Motor neuron (in vitro differentiated cells): ENCODE results near the gene CDT1. TPM values are rescaled to one million over a fixed set of nuclear protein-coding genes. Genes with fewer than 3 reads are reported as not detected.
"Not testable (repeated sequence)": the region's sequence is repeated elsewhere in the genome, so short reads cannot be mapped to it uniquely, and the experiment has no call there.

ENCODE experiments used
- ATAC-seq, 8 experiments: fragments of 200-7000 bp; cut with Tn5 transposase; replicated peaks in 6 of 8; 2 replicates each; pipeline ENCODE4 v1.8.0; 2021; ENCODE audit warnings: mild to moderate bottlenecking in 8 of 8, moderate library complexity in 8 of 8
- H3K27ac ChIP-seq, 2 donors: fragments of 250-450 bp; sonication (Bioruptor Pico); 2 replicates each; pipeline ENCODE4 v1.9.0; 2021; ENCODE audit warnings: antibody characterized with exemption in 2 of 2, mild to moderate bottlenecking in 2 of 2, moderate library complexity in 1 of 2
- H3K4me1 ChIP-seq, 2 donors: fragments of 250-450 bp; sonication (Bioruptor Pico); replicated peaks in 1 of 2; 2 replicates each; pipeline ENCODE4 v1.6.1; 2021; ENCODE audit warnings: antibody characterized with exemption in 2 of 2, mild to moderate bottlenecking in 2 of 2, moderate library complexity in 1 of 2
- H3K4me3 ChIP-seq, 5 donors: fragments of 250-450 bp; sonication (Bioruptor Pico); 2 replicates each; pipeline ENCODE4 v1.9.0; 2021; ENCODE audit warnings: antibody characterized with exemption in 5 of 5, mild to moderate bottlenecking in 5 of 5, moderate library complexity in 4 of 5
- WGBS, 10 experiments: fragments of 450-650 bp; shearing (Covaris generic); methylation state at CpG; one replicate each; pipeline ENCODE4 v1.0.0; 2022; 5-methylcytosine and 5-hydroxymethylcytosine counted together
- in situ Hi-C, 9 experiments: fragments of 400-800 bp; cut with MboI; loops; one replicate each; pipeline ENCODE4 v1.15.0; 2021; ENCODE audit warnings: low sequenced_read_pairs in 9 of 9, low pct_unique_long_range_greater_than_20kb in 2 of 9; ENCODE audit not compliant: unreplicated experiment in 9 of 9
- total RNA-seq, 8 experiments: library from RNA; unstranded; fragments of 300-600 nt; gene quantifications; 2 replicates each; pipeline versions ENCODE4 v1.2.3 to v1.2.4, GENCODE V29; 2022

CDT1 gene
- total RNA-seq, 8 experiments from 2014 or later: 0.71 to 18.2 (median 3.9) TPM

DNA sequence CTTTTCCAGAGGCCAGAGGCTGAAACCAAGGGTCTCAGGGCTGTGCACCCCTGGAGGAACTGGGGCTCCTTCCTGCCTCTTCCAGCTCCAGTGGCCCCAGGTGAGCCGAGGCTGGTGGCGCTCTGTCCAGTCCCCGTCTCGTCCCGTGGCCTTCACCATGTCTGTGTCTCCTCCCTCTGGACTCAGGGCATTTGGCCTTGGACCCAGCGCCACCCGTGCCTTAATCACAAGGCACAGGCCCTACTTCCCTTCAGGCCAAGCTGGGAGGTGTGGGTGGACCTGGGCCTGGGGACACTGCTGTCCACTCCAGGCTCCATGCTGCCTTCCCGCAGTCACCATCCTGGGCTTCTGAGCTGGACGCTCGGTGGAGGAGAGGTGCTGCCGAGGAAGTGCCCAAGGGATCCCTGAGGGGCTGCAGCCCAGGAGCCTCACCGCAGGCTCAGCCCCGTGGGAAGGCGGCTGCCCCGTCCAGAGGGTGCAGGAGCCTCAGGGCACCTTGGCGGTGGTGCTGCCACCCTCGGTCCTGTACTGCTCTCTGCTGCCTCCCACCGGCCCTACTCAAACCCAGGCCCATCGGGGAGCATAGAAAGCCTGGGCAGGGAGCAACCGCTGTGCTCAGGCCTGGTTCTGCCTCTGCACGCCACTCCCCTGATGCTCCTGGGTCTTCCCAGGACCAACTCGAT, 17.7 kb downstream of the CDT1 start:
- no peak overlapping the region for H3K4me3 ChIP-seq
- 83 to 87% methylated on average over 3 to 4 of the region's 22 CpGs; no CpG with 5 or more reads in 8 of the 10 experiments for WGBS, 10 experiments
- H3K4me1 ChIP-seq: no peaks in the 10 kb centered on the region
- in situ Hi-C loops: loop anchor here in 1 of 9 experiments (25.0 kb wide), 1 partner anchor 341 kb away; the partner anchor contains the start of gene CDH15
- no peak overlapping the region for H3K27ac ChIP-seq
- ATAC-seq: no peak

DNA sequence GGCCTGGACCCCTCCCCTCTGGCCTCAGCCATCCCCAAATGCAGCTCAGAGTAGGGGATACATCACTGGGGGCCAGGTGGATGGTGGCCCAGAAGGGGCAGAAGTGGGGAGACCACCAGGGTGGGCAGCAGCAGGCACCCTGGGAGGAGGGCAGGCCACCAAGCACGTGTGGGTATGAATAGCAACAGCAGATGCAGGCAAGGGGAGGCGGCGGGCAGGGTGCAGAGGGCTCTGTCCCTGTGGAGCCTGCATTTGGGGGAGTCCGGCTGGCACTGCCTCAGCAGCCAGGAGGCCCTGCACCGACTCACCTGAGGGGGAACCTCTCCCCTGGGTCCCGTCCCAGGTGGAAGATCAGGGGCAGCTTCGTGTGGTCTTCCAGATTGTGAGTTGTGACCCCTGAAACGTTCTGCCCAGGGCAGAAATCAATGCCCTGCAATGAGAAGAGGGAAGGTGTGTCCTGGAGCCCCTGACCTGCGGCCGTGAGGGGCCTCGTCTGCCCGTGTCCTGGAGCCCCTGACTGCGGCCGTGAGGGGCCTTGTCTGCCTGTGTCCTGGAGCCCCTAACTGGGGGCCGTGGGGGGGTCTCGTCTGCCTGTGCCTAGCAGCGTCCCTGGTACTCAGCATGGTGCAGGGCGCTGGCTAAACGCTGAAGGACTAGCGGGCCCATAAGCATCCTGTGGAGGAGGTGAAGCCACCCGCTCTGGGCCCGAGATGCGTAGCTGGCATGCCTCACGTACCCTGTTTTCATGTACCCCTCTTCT, 18.9 kb downstream of the CDT1 start:
- 83 to 100% (median 94%) methylated on average over 1 to 4 of the region's 24 CpGs; no CpG with 5 or more reads in 4 of the 10 experiments for WGBS, 10 experiments
- Histone ChIP-seq H3K4me3 (no peak overlapping the region), H3K27ac (no peak overlapping the region), H3K4me1 (no peaks in the 10 kb centered on the region)
- no peak for ATAC-seq
- in situ Hi-C loops: loop anchor here in 1 of 9 experiments (25.0 kb wide), 1 partner anchor 340 kb away; the partner anchor contains the start of gene CDH15

DNA sequence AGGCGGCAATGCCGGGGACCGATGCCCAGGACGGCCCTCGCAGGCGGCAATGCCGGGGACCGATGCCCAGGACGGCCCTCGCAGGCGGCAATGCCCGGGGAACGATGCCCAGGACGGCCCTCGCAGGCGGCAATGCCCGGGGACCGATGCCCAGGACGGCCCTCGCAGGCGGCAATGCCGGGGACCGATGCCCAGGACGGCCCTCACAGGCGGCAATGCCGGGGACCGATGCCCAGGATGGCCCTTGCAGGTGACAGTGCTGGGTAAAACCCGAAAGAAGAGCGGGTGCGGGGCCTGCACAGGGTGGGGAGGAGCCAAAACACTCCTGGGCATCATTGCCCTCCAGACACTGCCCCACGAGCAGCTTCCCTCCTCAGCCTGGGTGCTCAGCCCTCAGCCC, 20.1 kb downstream of the CDT1 start:
- 100% methylated on average over 1 of the region's 31 CpGs; no CpG with 5 or more reads in 9 of the 10 experiments for WGBS, 10 experiments
- not testable (repeated sequence) for H3K4me1 ChIP-seq, H3K27ac ChIP-seq, H3K4me3 ChIP-seq, ATAC-seq
- in situ Hi-C loops: loop anchor here in 1 of 9 experiments (25.0 kb wide), 1 partner anchor 339 kb away; the partner anchor contains the start of gene CDH15

DNA sequence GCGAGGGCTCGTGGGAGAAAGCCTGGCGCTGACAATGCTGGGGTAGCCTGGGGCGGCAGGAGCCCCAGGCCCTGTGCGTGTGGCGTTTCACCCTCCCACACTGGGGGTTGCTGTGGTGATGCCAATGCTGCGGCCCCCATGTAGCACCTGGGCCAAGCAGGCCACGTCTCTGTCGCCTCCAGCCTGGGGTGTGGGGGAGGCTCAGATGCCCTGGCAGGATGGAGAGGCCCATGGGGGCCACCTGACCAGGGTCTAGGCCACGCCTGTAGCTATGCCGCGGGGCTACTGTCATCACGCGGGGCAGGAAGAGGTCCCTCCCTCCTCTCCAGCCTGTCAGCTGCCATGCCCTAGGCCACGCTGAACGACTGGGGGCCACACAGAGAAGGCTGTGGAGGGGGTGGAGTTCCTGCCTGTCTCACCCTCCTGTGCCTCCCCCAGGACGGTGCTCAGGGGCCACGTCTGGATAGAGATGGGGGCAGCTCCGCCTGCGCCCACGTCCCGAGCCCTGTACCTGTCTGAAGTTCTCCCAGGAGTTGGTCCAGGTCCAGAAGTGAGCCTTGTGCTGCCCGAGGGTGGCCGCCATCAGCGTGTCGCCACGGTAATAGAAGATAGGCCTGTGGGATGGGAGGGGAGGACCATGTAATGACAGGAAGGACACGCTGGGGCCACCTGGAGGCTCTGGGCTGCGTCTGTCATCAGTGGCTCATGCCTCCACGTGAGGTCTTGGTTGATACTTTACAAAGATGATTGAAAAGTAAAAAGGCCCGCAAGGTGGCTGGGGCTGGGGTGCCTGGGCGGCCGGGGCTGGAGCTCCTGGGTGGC, 20.9 kb downstream of the CDT1 start:
- 93 to 100% methylated on average over 1 to 3 of the region's 33 CpGs; no CpG with 5 or more reads in 8 of the 10 experiments for WGBS, 10 experiments
- peak in 1 of 8 experiments; percentile 13 for ATAC-seq
- in situ Hi-C loops: loop anchor here in 1 of 9 experiments (25.0 kb wide), 1 partner anchor 338 kb away; the partner anchor contains the start of gene CDH15
- Histone ChIP-seq H3K4me3 (no peak overlapping the region), H3K4me1 (no peaks in the 10 kb centered on the region), H3K27ac (no peak overlapping the region)

DNA sequence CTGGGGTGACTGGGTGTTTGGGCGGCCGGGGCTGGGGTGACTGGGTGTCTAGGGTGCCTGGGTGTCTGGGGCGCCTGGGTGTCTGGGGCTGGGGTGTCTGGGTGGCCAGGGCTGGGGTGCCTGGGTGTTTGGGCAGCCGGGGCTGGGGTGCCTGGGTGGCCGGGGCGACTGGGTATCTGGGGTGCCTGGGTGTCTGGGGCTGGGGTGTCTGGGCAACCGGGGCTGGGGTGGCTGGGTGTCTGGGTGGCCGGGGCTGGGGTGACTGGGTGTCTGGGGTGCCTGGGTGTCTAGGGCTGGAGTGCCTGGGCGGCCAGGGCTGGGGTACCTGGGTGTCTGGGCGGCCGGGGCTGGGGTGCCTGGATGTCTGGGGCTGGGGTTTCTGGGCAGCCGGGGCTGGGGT, 21.6 kb downstream of the CDT1 start:
- no peak for ATAC-seq
- H3K27ac ChIP-seq: no peak overlapping the region
- WGBS, 10 experiments: no CpG with 5 or more reads among the region's 12 CpGs
- in situ Hi-C loops: no loop called here
- H3K4me1 ChIP-seq: no peaks in the 10 kb centered on the region
- H3K4me3 ChIP-seq: no peak overlapping the region

DNA sequence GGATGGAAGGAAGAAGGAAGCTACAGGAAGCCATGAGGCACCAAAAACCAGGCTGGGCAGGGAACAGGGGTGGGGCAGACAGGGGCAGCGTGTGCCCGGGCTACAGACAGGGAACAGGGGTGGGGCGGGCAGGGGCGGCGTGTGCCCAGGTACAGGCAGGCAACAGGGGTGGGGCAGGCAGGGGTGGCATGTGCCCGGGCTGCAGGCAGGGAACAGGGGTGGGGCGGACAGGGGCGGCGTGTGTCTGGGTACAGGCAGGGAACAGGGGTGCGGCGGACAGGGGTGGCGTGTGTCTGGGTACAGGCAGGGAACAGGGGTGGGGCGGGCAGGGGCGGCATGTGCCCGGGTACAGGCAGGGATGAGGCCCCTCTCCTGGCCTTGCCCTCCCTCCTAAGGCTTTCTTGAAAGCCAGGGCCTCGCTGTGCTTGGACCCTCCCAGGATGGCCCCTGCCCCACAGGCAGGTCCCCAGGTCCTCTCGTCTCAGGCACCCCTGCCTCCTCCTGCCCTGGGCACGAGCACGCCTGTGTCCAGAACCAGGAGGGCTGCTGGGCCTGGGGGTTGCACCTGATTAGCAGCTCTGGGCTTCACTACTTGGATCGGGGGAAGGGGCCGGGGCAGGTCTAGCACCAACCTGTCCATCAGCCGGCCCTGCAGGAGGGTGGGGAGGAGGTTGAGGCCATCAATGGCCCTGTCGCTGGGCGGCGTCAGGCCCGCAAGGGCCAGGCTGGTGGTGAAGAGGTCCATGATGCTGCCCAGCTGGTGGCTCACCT, 22.7 kb downstream of the CDT1 start:
- no peak overlapping the region for H3K4me3 ChIP-seq
- H3K4me1 ChIP-seq: no peaks in the 10 kb centered on the region
- H3K27ac ChIP-seq: no peak overlapping the region
- no CpG with 5 or more reads among the region's 26 CpGs for WGBS, 10 experiments
- in situ Hi-C loops: no loop called here
- ATAC-seq: peak in 2 of 8 experiments; percentile 6 to 8

DNA sequence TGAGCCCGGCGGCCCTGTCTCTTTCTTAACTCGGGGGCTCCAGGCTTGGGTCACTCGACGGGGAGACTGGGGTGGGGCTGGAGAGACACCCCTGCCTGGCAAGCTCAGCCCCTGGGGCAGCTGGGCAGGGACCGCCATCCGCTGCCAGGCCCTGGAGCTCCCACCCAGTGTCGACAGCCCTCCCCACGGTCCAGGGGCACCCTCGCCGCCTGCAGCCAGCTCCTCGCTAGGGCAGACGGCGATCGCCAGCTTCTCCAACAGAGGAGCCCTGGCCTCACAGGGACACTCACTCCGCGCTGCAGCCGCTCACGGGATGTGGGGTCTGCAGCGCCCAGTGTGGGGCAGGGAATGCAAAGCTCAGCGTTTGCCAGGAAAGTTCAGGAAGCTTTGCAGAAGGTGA, 24.1 kb downstream of the CDT1 start:
- Histone ChIP-seq H3K4me3 (no peak overlapping the region), H3K4me1 (no peaks in the 10 kb centered on the region), H3K27ac (no peak overlapping the region)
- WGBS, 10 experiments: 83 to 100% (median 87%) methylated on average over 1 to 4 of the region's 21 CpGs; no CpG with 5 or more reads in 7 of the 10 experiments
- in situ Hi-C loops: no loop called here
- no peak for ATAC-seq

DNA sequence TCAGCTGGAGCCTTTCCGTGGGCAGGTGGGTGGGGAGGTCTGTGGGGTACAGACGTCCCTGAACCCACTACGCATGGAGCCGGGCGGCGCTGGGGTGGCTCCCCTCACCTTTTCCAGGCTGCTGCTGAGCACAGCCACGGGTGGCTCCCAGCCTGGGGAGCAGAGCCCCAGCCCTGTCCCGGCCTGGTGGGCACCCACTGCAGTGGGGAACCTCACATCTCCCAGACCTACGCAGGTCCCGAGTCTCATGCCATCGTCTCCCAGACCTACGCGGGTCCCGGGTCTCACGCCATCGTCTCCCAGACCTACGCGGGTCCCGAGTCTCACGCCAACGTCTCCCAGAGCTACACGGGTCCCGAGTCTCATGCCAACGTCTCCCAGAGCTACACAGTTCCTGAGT, 25.1 kb downstream of the CDT1 start:
- Histone ChIP-seq H3K4me3 (no peak overlapping the region), H3K27ac (no peak overlapping the region), H3K4me1 (no peaks in the 10 kb centered on the region)
- ATAC-seq: no peak
- in situ Hi-C loops: no loop called here
- WGBS, 10 experiments: 40 to 80% methylated on average over 1 to 3 of the region's 24 CpGs; no CpG with 5 or more reads in 8 of the 10 experiments

DNA sequence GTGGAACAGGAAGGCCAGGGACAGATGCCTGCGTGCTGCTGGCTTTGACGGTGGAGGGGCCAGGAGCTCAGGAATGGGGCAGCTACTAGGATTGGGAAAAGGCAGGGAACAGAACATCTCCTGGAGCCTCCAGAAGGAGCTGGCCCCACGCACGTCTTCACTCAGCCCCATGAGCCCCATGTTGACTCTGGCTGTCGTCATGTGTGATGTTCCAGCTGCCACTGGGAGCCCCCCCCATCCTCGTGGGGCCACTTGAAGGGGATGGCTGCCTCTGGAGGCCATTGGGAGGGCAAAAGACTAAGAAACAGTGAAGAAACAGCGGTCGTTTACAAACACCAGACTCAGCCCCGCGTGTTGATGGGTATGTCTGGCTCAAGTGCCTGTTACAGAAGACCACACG, 26.7 kb downstream of the CDT1 start:
- in situ Hi-C loops: no loop called here
- no peak overlapping the region for H3K27ac ChIP-seq
- WGBS, 10 experiments: 67 to 90% (median 80%) methylated on average over 2 to 5 of the region's 11 CpGs; no CpG with 5 or more reads in 5 of the 10 experiments
- no peak overlapping the region for H3K4me3 ChIP-seq
- no peak for ATAC-seq
- no peaks in the 10 kb centered on the region for H3K4me1 ChIP-seq

DNA sequence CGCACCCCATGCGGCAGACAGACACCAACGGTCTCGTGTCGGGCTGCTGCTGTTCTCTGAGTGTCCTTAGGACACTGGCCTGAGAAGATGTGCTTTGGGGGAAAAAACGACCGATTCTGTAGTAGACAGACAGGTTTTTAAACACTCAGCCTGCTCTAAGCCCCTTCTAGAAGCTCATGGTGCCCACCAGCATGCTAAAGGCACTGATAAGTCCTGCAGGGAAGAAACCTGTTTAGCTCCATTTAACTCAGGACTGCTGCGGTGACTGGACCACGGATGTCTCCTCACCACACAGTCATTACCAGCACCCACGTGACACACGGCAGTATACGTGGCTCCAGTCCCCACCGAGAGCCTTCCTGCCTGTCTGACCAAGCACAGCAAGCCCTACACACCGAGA, 27.2 kb downstream of the CDT1 start:
- no peak overlapping the region for H3K27ac ChIP-seq
- no peak for ATAC-seq
- no peak overlapping the region for H3K4me3 ChIP-seq
- 70 to 100% (median 92%) methylated on average over 1 to 7 of the region's 14 CpGs; no CpG with 5 or more reads in 6 of the 10 experiments for WGBS, 10 experiments
- H3K4me1 ChIP-seq: no peaks in the 10 kb centered on the region
- in situ Hi-C loops: no loop called here

DNA sequence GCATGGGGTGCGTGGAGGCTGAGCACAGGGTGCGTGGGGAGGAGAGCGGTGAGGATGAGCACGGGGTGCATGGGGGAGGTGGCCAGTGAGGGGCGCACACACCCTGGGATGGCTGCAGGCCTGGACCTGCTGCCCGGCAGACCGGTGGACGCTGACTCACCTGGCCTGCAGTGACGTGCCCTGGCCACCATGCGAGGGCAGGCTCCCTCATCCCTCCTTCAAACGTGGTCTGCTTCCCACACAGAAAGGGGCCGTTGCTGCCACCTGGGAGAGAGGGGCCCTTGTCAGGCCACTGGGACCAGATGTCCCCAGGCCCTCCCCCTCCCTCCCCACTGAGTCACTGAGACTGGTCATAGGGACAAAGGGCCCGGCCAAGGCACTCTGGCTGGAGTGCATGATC, 28.2 kb downstream of the CDT1 start:
- Histone ChIP-seq H3K27ac (no peak overlapping the region), H3K4me3 (no peak overlapping the region), H3K4me1 (no peaks in the 10 kb centered on the region)
- WGBS, 10 experiments: no CpG with 5 or more reads among the region's 13 CpGs
- in situ Hi-C loops: no loop called here
- peak in 6 of 8 experiments; percentile 24 to 63 (median 34) for ATAC-seq

DNA sequence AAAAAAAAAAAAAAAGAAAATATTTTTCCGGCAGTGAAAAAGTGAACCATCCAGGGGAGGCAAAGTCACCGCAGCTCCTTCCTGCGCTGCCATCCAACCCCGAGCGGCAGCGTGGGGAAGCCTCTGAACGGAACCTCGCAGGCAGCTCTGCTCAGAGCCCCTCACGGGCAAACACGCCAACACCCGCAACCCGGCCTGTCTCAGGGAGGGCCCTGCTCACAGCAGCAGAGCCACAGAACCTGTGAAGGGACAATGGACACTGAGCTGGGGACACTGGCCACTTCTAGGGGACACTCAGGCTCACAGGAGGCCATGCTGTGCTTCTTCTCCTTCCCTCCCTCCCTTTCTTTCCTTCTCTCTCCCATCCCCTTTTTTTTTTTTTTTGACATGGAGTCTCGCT, 29.5 kb downstream of the CDT1 start:
- H3K4me1 ChIP-seq: no peaks in the 10 kb centered on the region
- no peak overlapping the region for H3K27ac ChIP-seq
- in situ Hi-C loops: no loop called here
- ATAC-seq: no peak
- no peak overlapping the region for H3K4me3 ChIP-seq
- 80 to 100% (median 91%) methylated on average over 1 to 12 of the region's 13 CpGs; no CpG with 5 or more reads in 3 of the 10 experiments for WGBS, 10 experiments
